MM.1S (cell line): ENCODE results near the gene ADRA1B.

Experiments
- EZH2 ChIP-seq: fragments of 300-600 bp; sonication (generic); optimal IDR thresholded peaks from 2 replicates; pipeline ENCODE3; 2017; ENCODE audit warnings: low read depth, mild to moderate bottlenecking, antibody characterized with exemption, low read length, mixed read lengths
- EZH2phosphoT487 ChIP-seq: fragments of 300-600 bp; sonication (generic); IDR thresholded peaks from 2 replicates; pipeline ENCODE4 v1.6.1; 2018; ENCODE audit warnings: antibody characterized with exemption, low read length
- TF ChIP-seq, protein P1 (sequence below): fragments of 300-600 bp; sonication (generic); IDR thresholded peaks from 2 replicates; pipeline ENCODE4 v1.5.1; 2016; ENCODE audit warnings: antibody characterized with exemption, low read length, mixed read lengths

DNA sequence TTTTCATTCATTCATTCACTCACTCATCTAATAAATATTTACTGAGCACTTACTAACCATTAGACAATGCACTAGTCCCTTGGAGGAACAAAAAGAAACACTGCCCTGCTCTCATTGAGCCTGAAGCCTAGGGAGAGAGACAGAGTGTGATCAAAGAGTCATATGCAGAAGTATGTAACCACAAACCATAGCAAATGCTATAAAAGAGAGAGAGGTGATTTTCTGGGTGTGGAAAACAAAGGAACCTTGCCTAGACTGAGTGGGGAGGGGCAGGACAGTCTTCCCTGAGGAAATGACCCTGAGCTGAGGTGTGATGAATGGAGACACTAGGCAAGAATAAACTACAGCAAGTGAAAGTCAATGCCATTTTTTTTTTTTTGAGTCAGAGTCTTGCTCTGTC is 10.8 kb upstream of the ADRA1B start:
- TF ChIP-seq, protein P1, sequence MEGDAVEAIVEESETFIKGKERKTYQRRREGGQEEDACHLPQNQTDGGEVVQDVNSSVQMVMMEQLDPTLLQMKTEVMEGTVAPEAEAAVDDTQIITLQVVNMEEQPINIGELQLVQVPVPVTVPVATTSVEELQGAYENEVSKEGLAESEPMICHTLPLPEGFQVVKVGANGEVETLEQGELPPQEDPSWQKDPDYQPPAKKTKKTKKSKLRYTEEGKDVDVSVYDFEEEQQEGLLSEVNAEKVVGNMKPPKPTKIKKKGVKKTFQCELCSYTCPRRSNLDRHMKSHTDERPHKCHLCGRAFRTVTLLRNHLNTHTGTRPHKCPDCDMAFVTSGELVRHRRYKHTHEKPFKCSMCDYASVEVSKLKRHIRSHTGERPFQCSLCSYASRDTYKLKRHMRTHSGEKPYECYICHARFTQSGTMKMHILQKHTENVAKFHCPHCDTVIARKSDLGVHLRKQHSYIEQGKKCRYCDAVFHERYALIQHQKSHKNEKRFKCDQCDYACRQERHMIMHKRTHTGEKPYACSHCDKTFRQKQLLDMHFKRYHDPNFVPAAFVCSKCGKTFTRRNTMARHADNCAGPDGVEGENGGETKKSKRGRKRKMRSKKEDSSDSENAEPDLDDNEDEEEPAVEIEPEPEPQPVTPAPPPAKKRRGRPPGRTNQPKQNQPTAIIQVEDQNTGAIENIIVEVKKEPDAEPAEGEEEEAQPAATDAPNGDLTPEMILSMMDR, result no peak
- TF ChIP-seq EZH2 (no peak), EZH2phosphoT487 (no peak)
